GM11168 (cell line): ENCODE measurements around the gene ZBTB43.
"Not testable (repeated sequence)": the region's sequence is repeated elsewhere in the genome, so short reads cannot be mapped to it uniquely, and the experiment has no call there.

Experiments used
- in situ Hi-C: fragments of 300-500 bp; cut with MboI; formaldehyde crosslinking; loops from one replicate; pipeline ENCODE4 v1.12.0; 2022; ENCODE audit warnings: low sequenced_read_pairs; ENCODE audit not compliant: unreplicated experiment

The ZBTB43 gene

DNA sequence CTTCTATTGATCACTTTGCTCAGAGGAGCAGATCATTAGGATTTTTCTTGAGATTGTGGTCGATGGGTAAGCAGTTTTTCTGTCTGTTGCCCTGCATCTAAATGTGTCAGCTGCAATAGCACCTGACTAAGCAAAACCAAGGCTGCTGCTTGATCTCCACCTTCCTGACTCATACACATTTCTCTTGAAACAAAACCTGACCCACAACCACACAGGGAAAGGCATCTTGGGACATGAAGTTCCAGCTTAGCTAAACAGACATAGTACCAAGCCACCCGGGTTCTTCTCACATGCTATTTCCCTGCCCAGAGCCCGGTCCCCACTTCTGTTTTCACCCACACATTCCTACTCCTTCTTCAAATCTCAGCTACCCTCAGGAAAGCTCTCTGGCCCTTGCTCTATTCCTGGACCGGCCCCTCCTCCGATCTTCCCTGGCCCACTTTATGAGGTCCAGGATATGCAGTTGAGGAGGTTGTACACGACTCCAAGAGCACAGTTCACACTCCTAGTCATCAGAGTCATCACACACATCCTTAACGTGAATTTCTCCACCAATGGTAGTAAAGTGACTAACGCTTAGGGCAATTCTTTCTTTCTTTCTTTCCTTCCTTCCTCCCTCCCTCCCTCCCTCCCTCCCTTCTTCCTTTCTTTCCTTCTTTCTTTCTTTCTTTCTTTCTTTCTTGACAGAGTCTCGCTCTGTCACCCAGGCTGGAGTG is 16.0 kb upstream of the ZBTB43 start:
- in situ Hi-C loops = no loop called here

DNA sequence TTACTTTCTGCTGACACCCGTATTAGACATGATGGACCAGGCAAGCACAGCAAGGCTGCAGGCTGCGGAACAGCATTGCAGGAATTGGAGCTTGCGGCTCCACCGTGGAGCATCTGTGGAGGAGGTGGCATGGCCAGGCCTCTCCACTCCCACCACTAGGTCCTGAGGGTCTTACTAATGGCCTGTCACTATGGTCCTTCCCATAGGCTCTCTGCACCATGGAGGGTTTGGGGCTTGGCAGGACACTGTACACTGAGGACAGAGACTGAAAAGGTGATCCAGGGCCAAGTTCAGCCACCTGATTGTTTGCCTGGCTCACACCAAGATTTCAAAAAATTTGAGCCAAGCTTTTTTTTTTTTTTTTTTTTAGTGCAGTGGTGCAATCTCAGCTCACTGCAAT is 14.3 kb upstream of the ZBTB43 start:
- in situ Hi-C loops = no loop called here

DNA sequence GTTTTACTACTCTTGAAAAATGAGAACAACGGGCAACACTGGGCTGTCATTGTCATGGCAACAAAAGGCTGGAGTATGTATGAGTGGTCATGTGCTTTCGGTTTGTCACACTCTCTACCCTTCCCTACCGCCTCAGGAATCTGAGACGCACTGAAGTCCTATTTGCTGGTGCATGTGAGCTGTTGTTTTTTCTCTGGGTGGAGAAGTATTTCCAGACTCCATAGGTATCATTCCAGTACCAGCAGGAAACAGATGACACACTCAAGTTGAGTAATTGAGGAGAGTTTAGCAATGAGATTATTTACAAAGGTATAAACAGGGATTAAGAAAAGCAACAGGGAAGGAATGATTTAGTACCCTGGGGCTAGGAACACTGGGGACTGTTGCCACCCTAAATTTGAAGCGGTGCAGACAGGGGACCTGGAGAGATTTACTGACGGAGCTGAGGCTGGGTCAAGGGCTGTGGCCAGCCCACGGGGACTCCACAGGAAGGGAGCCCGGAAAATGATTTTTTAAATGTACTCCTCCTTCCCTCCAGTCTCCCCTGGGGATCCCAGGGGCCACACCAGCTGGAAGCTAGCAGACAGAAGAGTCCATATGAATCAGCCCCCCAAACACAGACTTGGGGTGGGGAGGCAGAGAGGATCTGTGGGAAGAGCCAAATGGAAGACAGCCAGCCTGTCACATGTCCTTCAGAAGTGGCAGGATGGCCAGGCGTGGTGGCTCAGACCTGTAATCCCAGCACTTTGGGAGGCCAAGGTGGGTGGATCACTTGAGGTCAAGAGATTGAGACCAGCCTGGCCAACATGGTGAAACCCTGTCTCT is 13.2 kb upstream of the ZBTB43 start:
- in situ Hi-C loops = no loop called here

DNA sequence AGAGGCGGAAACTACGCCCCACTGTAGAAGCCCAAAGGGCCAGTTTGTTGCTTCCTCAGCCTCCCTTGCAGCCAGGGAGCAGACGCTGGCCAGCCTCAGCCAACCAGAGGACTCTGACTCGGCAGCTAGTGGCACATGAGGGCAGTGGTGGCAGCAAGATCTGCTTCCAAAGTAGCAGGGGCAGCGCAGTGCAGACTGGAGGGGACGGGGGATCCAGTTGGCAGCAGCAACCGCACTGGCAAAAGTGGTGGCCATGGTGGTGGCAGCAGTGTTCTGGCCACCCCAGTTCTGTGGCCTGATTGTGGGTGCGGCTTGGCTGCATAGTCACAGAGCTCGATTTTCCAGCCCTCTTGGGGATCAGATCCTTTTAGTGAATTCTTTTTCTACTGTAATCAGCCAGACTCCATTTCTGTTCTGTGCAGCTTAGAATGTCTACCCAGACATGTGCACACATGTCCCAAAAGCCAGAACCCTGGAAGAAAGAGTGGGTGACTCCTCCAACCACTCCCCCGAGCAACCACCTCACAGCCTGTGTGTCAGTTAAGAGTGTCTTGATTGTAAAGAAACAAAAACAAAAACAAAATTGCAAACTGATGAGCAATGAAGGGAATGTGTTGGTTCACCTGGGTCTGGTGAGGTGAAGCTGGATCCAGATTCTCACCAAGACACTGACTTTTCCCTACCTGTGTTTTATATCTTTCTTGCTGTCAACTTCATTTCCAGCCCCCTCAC is 11.0 kb upstream of the ZBTB43 start:
- in situ Hi-C loops = no loop called here

DNA sequence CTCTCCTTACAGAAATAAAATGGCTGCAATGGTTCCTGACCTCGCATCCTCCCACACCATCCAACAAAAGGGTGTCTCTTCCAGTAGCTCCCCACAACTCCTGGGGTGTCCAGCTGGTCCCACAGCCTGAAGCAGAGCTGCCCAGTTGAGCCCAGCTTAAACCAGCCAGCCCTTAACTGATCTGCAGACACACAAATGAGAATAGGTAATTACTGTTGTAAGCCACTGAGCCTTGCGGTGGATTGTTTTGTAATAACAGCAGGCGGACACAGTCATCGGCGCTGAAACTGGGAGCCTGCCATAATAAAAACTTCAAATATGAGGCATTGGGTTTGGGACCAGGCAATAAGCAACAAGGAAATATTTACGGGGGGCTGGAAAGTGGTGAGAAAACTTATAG is 10.4 kb upstream of the ZBTB43 start:
- in situ Hi-C loops = no loop called here

DNA sequence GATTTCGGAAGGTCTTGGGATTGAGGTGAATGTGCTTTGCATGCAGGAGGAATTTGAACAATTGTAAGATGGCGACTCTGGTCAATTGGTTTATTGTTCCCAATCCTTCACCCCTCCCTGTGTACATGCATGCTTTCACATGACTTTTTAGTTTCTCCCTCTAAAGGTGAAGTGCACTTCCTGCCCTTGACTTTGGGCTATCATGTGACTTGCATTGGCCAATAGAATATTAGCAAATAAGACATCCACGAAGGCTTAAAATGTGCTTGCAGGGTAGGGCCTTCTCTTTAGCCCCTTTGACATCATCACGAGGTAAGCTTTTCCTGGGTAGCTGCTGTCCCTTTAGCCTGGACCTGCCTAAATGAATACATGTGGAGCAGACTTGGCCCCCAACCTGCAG is 8.1 kb upstream of the ZBTB43 start:
- in situ Hi-C loops = no loop called here

DNA sequence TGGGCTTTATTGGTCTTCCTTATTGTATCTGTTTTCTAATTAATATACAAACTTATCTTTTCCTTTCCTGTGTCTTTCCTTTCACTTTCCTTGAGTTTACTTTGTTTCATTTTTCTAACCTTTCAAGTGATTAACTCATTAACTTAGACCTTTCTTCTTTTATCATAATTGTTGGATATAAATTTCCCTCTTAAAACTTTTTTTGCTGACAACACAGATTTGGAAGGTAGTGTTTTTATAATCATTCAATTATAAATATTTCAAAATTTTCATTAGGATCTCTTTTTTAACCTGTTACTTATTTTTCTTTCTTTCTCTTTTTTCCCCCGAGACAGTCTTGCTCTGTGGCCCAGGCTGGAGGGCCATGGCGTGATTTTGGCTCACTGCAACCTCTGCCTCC is 6.9 kb upstream of the ZBTB43 start:
- in situ Hi-C loops = no loop called here

DNA sequence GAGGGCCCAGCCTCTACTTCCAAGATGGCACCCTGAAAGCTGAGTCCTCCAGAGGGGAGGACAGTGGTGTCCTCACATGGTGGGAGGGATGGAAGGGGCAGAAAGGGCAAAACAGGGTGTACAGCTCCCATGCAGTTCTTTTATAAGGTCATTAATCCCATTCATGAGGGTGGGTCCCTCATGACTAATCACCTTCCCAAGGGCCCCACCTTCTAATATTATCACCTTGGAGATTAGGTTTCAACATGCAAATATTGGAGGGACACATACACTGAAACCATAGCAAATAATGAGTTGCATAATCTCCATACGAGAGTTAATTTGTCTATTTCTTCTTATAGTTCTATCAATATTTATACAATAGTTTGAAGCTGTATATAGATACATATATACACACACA is 5.8 kb upstream of the ZBTB43 start:
- in situ Hi-C loops = no loop called here

DNA sequence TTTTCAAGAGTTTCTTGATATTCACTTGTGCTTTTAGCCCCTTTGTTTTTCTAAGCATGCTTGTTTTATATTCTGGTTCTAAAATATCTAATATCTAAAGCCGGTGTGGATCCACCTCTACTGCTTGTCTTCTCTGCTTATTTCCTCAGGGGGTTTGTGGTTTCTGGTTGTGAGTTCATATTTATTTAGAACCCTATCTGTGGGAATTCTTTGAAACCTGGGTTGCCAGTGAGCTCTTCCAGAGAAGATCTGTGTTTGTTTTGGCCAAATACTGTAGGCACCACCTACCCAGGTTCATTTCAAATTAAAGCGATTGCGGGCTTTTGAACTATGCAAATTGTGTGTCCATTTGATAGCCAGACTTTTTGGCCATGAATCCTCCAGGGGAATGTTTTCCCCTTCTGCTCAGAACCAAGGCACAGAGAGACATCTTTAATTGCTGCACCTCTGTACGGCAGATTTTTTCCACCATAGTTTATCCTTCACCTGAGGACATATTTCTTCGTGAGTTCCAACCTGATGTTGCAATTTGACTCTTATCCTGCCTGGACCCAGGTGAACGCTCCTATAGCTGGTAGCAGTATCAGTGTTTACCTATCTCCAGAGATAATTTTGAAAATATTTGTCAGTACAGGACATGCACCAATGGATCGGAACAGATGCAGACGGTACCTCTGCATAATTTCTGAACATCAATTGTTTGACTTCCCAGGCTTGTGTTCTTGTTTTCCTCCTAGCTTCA is 2.4 kb upstream of the ZBTB43 start:
- in situ Hi-C loops = no loop called here

DNA sequence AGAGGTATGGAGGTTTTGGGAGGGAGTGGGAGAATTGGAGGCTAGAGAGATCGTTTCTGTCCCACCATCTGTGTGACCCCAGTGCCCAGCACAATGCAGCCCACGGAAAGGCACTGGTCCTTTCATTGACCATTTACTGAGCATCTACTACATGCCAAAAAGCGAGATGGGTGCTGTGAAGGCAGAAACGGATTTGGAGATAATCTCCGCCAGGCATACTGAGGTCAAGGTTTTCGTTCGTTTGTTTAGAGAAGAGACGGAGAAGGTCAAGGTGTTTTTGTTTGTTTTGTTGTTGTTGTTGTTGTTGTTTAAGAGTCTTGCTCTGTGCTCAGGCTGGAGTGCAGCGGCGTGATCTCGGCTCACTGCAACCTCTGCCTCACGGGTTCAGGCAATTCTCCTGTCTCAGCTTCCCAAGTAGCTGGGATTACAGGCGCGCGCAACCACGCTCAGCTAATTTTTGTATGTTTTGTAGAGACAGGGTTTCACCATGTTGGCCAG is 593 bp upstream of the ZBTB43 start:
- in situ Hi-C loops = no loop called here

DNA sequence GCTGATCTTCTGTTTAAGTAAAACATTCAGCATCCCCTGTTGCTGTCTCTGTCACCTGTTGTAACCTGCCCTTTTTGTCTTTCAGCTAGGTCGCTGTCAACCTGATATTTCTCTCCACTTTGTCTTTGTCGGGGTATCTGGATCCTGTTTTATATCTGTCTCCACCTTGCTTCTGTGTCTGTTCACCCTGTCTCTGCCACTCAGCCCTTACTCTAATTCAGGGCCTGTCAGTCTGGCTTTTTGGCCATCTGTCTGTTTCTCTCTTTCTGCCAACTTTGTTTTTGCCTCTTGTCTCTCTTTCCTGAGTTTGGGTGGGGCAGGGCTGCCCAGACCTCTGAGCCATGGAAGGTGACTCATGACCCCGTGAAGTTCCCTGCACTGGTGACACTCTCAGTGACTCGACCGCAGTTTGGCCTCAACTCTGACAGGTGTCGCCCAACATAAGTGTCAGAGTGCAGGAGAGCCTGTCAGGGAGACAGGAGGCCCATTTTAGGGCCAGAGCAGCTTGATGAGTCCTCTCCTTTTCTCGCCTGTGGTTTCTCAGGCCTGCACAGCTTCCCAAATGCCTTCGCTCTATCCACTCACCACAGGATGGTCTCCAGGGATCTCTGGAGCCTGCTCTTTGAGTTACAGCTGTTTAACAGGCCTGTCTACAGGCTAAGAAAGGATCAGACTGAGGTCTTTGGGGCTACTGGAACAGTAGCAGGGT is 868 bp downstream of the ZBTB43 start:
- in situ Hi-C loops = no loop called here

DNA sequence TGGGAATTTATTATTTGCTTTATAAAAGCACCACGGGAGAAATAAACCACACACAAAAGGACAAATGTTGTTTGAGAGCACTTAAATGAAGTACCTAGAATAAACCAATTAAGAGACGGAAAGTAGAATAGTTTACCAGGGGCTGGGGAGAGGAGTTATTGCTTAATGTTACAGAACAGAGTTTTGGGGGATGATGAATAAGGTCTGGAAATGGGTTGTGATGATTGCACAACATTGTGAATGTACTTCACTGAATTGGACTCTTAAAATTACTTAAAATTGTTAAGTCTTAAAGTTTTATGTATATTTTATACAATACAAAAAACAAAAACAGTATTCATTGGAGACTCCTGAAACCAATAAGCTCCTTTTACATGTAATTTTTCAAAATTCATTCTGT is 1.5 kb downstream of the ZBTB43 start:
- in situ Hi-C loops = no loop called here

DNA sequence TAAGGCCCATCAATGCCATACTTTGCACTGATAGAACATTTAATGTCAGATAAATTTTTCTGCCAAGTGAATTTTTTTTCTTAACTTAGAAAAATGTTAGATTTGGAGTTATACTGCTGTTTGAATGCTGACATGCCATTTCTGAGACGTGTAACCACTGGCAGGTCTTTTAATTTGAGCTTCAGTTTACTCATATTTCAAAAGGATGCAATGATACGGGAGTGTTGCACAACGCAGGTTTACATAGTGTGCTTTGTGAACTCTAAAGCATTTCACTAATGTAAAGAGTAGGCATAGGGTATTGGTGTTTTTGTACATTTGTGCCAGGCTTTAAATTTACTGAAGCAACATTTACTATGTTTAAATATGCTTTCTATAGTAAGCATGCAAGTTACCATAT is 4.2 kb downstream of the ZBTB43 start:
- in situ Hi-C loops = no loop called here

DNA sequence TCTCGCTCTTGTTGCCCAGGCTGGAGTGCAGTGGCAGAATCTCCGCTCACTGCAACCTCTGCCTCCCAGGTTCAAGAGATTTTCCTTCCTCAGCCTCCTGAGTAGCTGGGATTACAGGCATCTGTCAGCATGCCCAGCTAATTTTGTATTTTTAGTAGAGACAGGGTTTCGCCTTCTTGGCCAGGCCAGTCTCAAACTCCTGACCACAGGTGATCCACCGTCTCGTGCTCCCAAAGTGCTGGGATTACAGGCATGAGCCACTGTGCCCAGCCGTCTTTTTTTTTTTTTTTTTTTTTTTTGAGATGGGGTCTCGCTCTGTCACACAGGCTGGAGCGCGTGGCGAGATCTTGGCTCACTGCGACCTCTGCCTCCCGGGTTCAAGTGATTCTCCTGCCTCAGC is 5.4 kb downstream of the ZBTB43 start:
- in situ Hi-C loops = not testable (repeated sequence)

DNA sequence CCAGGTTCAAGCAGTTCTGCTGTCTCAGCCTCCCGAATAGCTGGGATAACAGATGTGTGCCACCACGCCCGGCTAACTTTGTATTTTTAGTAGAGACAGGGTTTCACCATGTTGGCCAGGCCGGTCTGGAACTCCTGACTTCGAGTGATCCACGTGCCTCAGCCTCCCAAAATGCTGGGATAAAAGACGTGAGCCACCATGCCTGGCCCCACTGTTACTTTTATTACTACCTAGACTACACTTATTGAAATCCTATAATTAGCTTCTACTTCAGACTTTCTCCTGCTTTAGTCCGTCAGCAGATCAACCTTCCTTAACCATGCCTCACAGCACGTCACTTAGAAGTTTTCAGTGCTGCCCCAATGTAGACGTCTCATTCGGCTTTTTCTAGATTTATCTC is 8.2 kb downstream of the ZBTB43 start:
- in situ Hi-C loops = no loop called here

DNA sequence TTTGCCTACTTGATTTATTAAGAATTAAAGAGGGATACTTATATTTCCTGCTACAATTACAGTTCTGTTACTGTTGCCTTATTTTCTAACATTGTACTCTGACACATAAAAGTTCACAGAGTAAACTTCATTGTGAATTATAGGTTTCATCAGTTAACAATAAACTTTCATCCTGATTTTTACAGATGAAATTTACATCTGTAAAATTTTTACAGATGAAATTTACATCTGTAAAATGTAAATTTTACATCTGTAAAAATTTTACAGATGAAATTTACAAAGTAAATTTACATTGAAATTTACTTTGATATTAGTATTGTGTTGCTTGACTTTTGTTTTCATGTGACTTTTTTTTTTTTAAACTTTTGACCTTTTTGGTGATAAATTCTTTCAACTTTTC is 9.3 kb downstream of the ZBTB43 start:
- in situ Hi-C loops = no loop called here

DNA sequence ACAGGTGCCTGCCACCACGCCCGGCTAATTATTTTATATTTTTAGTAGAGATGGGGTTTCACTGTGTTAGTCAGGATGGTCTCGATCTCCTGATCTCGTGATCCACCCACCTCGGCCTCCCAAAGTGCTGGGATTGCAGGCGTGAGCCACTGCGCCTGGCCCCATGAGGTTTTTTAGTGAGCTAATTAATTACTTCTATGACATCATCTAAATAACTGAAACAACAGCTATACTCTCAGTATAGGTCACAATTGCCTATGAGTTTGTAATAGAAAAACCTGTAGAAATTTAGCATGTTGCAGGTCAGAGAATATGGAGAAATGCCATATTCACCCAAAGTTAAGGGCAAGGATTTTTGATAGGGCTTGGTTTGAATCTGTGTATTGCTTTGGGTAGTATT is 12.8 kb downstream of the ZBTB43 start:
- in situ Hi-C loops = not testable (repeated sequence)

DNA sequence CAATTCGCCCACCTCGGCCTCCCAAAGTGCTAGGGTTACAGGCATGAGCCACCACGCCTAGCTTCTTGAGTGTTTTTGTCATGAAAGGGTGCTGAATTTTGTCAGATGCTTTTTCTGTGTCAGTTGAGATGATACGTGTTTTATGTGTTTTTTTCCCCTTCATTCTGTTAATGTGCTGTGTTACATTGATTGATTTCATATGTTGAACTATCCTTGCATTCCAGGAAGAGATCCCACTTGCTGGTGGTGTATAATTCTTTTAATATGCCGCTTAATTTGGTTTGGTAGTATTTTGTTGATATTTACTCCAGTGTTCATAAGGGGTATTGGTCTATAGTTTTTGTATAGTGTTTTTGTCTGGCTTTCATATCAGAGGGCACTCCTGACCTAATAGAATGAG is 13.6 kb downstream of the ZBTB43 start:
- in situ Hi-C loops = no loop called here

DNA sequence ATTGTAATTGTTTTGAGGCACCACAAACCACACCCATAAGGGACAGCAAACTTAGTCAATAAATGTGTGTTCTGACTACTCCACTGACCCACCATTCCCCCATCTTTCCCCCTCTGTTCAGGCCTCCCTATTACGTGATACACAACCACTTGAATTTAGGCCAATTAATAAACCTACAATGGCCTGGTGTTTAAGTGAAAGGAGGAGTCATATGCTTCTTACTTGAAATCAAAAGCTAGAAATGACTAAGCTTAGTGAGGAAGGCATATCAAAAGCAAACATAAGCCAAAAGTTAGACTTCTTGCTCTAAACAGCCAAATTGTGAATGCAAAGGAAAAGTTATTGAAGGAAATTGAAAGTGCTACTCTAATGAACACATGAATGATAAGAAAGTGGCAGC is 14.6 kb downstream of the ZBTB43 start:
- in situ Hi-C loops = no loop called here

DNA sequence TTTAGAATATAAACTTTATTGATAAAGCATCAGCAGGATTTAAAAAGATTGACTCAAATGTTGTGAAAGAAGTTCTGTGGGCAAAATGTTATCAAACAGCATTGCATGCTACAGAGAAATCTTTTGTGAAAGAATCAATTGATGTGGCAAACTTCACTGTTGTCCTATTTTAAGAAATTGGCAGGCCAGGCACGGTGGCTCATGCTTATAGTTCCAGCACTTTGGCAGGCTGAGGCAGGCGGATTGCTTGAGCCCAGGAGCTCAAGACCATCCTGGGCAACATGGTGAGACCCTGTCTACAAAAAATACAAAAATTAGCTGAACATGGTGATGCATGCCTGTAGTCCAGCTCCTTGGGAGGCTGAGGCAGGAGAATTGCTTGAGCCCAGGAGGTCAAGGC is 17.4 kb downstream of the ZBTB43 start:
- in situ Hi-C loops = no loop called here
